Left lung (tissue), 10 donors: ENCODE results near the gene PIK3R5. TPM values are rescaled to one million over a fixed set of nuclear protein-coding genes. Genes with fewer than 3 reads are reported as not detected.
A peak's percentile ranks its signal among the peaks of the same experiment; 100 is the strongest.

Source experiments
- ATAC-seq: fragments of 200-7000 bp; cut with Tn5 transposase; one replicate; pipeline ENCODE4 v1.9.1; 2020; ENCODE audit warnings: moderate library complexity
- DNase-seq, 4 donors: peaks; one replicate each; pipeline ENCODE4 v3.0.0-alpha.2; 2013 to 2020
- H3K27ac ChIP-seq, 2 donors: fragments of 200-600 bp; sonication (generic) in 1 of 2; one replicate each; pipeline versions ENCODE4 v1.5.0 to v1.8.0; 2020 to 2021
- H3K27me3 ChIP-seq, 2 donors: fragments of 200-600 bp; sonication (generic) in 1 of 2; one replicate each; pipeline versions ENCODE4 v1.5.0 to v1.8.0; 2020 to 2021
- H3K36me3 ChIP-seq, 2 donors: fragments of 200-600 bp; sonication (generic) in 1 of 2; one replicate each; pipeline versions ENCODE4 v1.5.0 to v1.8.0; 2020 to 2021
- H3K4me1 ChIP-seq, 2 donors: fragments of 200-600 bp; one replicate each; pipeline ENCODE4 v1.8.0; 2021
- H3K4me3 ChIP-seq, 2 donors: fragments of 200-600 bp; sonication (generic) in 1 of 2; one replicate each; pipeline versions ENCODE4 v1.5.0 to v1.8.0; 2020 to 2021; ENCODE audit warnings: mild to moderate bottlenecking in 1 of 2
- H3K9me3 ChIP-seq, 2 donors: fragments of 200-600 bp; sonication (generic) in 1 of 2; one replicate each; pipeline versions ENCODE4 v1.5.0 to v1.8.0; 2020 to 2021
- CTCF ChIP-seq, 2 donors: fragments of 200-600 bp; sonication (generic) in 1 of 2; IDR thresholded peaks; one replicate each; pipeline versions ENCODE4 v1.5.0 to v1.8.0; 2021; ENCODE audit warnings: antibody characterized with exemption in 2 of 2
- intact Hi-C, 2 donors: fragments of 100-400 bp; cut with DNase I; formaldehyde crosslinking; loops; one replicate each; pipeline versions ENCODE4 v1.11.2 to v1.14.2; 2022
- polyA plus RNA-seq, 6 donors: library from polyadenylated mRNA; unstranded; fragments of 120-200 nt; gene quantifications; one replicate each; pipeline ENCODE4 v1.2.1, GENCODE V29; 2013; ENCODE audit not compliant: insufficient read length in 6 of 6
- total RNA-seq, 2 donors: library from RNA; stranded (reverse); fragmentation: NEBNext Ultra II Directional; extraction: Animal tissue kit (Norgen Biotek cat#: 25700); gene quantifications; one replicate each; pipeline ENCODE4 v1.2.1, GENCODE V29; 2021
- donor health status: DM: no; HTN: yes; CAD: no.
- donor health status: DM: no; HTN: no; CAD: no.

PIK3R5 gene
- total and polyA plus RNA-seq, 8 donors: 1.1 to 84.8 (median 2.0) TPM

GRCh38 chr17:8953156-8953885 is 12.2 kb downstream of the PIK3R5 start:
- TF ChIP-seq CTCF (IDR thresholded peaks at IDR 0.05): no peak
- H3K9me3 ChIP-seq: no peaks in the 10 kb centered on the region
- DNase-seq (no peak), ATAC-seq (peak; percentile 18)
- peak overlapping the region; percentile 48 to 93 for H3K27ac ChIP-seq
- peak overlapping the region in 1 of 2 donors; percentile 3 for H3K4me3 ChIP-seq
- no peaks in the 10 kb centered on the region for H3K36me3 ChIP-seq
- H3K4me1 ChIP-seq: peaks cover 0 to 100% of the 10 kb centered on the region in 2 donors
- intact Hi-C loops: no loop called here
- H3K27me3 ChIP-seq: peaks cover 0 to 11% of the 10 kb centered on the region in 2 donors

GRCh38 chr17:8952191-8952590 is 13.3 kb downstream of the PIK3R5 start:
- no peak for TF ChIP-seq CTCF (IDR thresholded peaks at IDR 0.05)
- H3K9me3 ChIP-seq: no peaks in the 10 kb centered on the region
- peak overlapping the region in 1 of 2 donors; percentile 93 for H3K27ac ChIP-seq
- DNase-seq (no peak), ATAC-seq (no peak)
- peaks cover 0 to 11% of the 10 kb centered on the region in 2 donors for H3K27me3 ChIP-seq
- H3K4me3 ChIP-seq: no peak overlapping the region
- H3K4me1 ChIP-seq: peaks cover 0 to 96% of the 10 kb centered on the region in 2 donors
- intact Hi-C loops: no loop called here
- no peaks in the 10 kb centered on the region for H3K36me3 ChIP-seq

- no peak for ATAC-seq
- Histone ChIP-seq H3K27me3 (peaks cover 0 to 1% of the 10 kb centered on the region in 2 donors), H3K27ac (no peak overlapping the region), H3K4me3 (no peak overlapping the region), H3K36me3 (no peaks in the 10 kb centered on the region), H3K4me1 (peaks cover 0 to 96% of the 10 kb centered on the region in 2 donors), H3K9me3 (no peaks in the 10 kb centered on the region)
- TF ChIP-seq CTCF (IDR thresholded peaks at IDR 0.05): no peak
- DNase-seq: no peak
- intact Hi-C loops: no loop called here
Measured at GRCh38 chr17:8951206-8951605, 14.3 kb downstream of the PIK3R5 start.

- Histone ChIP-seq H3K27ac (no peak overlapping the region), H3K4me3 (no peak overlapping the region), H3K27me3 (no peaks in the 10 kb centered on the region), H3K36me3 (peaks cover 0 to 4% of the 10 kb centered on the region in 2 donors), H3K9me3 (no peaks in the 10 kb centered on the region), H3K4me1 (peaks cover 0 to 95% of the 10 kb centered on the region in 2 donors)
- DNase-seq (no peak), ATAC-seq (no peak)
- no peak for TF ChIP-seq CTCF (IDR thresholded peaks at IDR 0.05)
- intact Hi-C loops: no loop called here
Measured at GRCh38 chr17:8949061-8949661, 16.3 kb downstream of the PIK3R5 start.

GRCh38 chr17:8948462-8948861 is 17.0 kb downstream of the PIK3R5 start:
- Histone ChIP-seq H3K9me3 (no peaks in the 10 kb centered on the region), H3K4me3 (no peak overlapping the region), H3K27me3 (no peaks in the 10 kb centered on the region), H3K27ac (no peak overlapping the region), H3K4me1 (peaks cover 0 to 94% of the 10 kb centered on the region in 2 donors), H3K36me3 (peaks cover 0 to 6% of the 10 kb centered on the region in 2 donors)
- intact Hi-C loops: no loop called here
- ATAC-seq: no peak
- no peak for TF ChIP-seq CTCF (IDR thresholded peaks at IDR 0.05)
- no peak for DNase-seq
